ENCODE data around the gene RPAP3. TPM values are rescaled to one million over a fixed set of nuclear protein-coding genes. Genes with fewer than 3 reads are reported as not detected.

Gene RPAP3
- polyA plus RNA-seq, 1 donor (not counting 4 experiments of a cell fraction or from before 2014, with no cell fraction given): 22.9 TPM

GRCh38 chr12:47746073-47746472 lies 40.2 kb upstream of the RPAP3 start:
- no peak for FAIRE-seq
- H3K36me3 ChIP-seq (ENCODE audit: control insufficient read depth in 2 of 2, extremely low read depth in 1 of 2, insufficient read depth in 2 of 2, low read length in 2 of 2): peaks cover 8 to 23% of the 10 kb centered on the region in 2 experiments

GRCh38 chr12:47745485-47746041 lies 39.7 kb upstream of the RPAP3 start:
- H3K4me3 ChIP-seq (ENCODE audit: control insufficient read depth in 2 of 3, extremely low read depth in 1 of 3, insufficient read depth in 2 of 3, low read depth in 1 of 3, low read length in 3 of 3): no peak overlapping the region
- H3K27ac ChIP-seq (ENCODE audit: control insufficient read depth, insufficient read depth, low read length): no peak overlapping the region
- DNase-seq (ENCODE audit: low read depth, low spot score) (no peak), FAIRE-seq (no peak)
- no peaks in the 10 kb centered on the region for H3K9me3 ChIP-seq (ENCODE audit: control insufficient read depth, low read depth, low read length)
- dilution Hi-C loops (cut with MboI; ENCODE audit: extremely low pct_ligation_motif_present, low sequenced_read_pairs): no loop called here
- H4K20me1 ChIP-seq (ENCODE audit: control insufficient read depth, extremely low read depth, insufficient read depth, low read length): no peaks in the 10 kb centered on the region
- H3K4me1 ChIP-seq (ENCODE audit: control insufficient read depth, extremely low read depth, insufficient read depth, low read length): peaks cover 21% of the 10 kb centered on the region
- no peaks in the 10 kb centered on the region for H3K9me1 ChIP-seq (ENCODE audit: control insufficient read depth, extremely low read depth, insufficient read depth, low read length)
- H3K4me2 ChIP-seq (ENCODE audit: control insufficient read depth, extremely low read depth, insufficient read depth, low read depth, low read length): no peak overlapping the region
- H3K27me3 ChIP-seq (ENCODE audit: control insufficient read depth, extremely low read depth, insufficient read depth, low read length): no peaks in the 10 kb centered on the region
- no peak overlapping the region for H2AFZ ChIP-seq (ENCODE audit: control insufficient read depth, low read length)
- no peaks in the 10 kb centered on the region for H3K79me2 ChIP-seq (ENCODE audit: control insufficient read depth, insufficient read depth, low read length)
- peaks cover 8 to 23% of the 10 kb centered on the region in 2 experiments for H3K36me3 ChIP-seq (ENCODE audit: control insufficient read depth in 2 of 2, extremely low read depth in 1 of 2, insufficient read depth in 2 of 2, low read length in 2 of 2)
- TF ChIP-seq EZH2 (IDR thresholded peaks at IDR 0.05; ENCODE audit: low read length) (no peak), CTCF (optimal IDR thresholded peaks at IDR 0.05 in 1 of 3, IDR thresholded peaks at IDR 0.05 in 1 of 3, conservative IDR thresholded peaks at IDR 0.05 in 1 of 3; ENCODE audit: extremely low read depth in 1 of 3, insufficient read depth in 2 of 3, low read length in 3 of 3) (no peak)
- H3K9ac ChIP-seq (ENCODE audit: control insufficient read depth, extremely low read depth, insufficient read depth, low read length): no peak overlapping the region

More at GRCh38 chr12:47746073-47746472, 40.2 kb upstream of the RPAP3 start:
- no peak for TF ChIP-seq CTCF (optimal IDR thresholded peaks at IDR 0.05 in 1 of 3, IDR thresholded peaks at IDR 0.05 in 1 of 3, conservative IDR thresholded peaks at IDR 0.05 in 1 of 3; ENCODE audit: extremely low read depth in 1 of 3, insufficient read depth in 2 of 3, low read length in 3 of 3)
- TF ChIP-seq EZH2 (IDR thresholded peaks at IDR 0.05; ENCODE audit: low read length): no peak
- no peak overlapping the region for H2AFZ ChIP-seq (ENCODE audit: control insufficient read depth, low read length)
- H3K9me3 ChIP-seq (ENCODE audit: control insufficient read depth, low read depth, low read length): no peaks in the 10 kb centered on the region
- peaks cover 23% of the 10 kb centered on the region for H3K4me1 ChIP-seq (ENCODE audit: control insufficient read depth, extremely low read depth, insufficient read depth, low read length)
- no peak overlapping the region for H3K27ac ChIP-seq (ENCODE audit: control insufficient read depth, insufficient read depth, low read length)
- no peaks in the 10 kb centered on the region for H3K27me3 ChIP-seq (ENCODE audit: control insufficient read depth, extremely low read depth, insufficient read depth, low read length)
- H3K9ac ChIP-seq (ENCODE audit: control insufficient read depth, extremely low read depth, insufficient read depth, low read length): no peak overlapping the region
- H3K79me2 ChIP-seq (ENCODE audit: control insufficient read depth, insufficient read depth, low read length): no peaks in the 10 kb centered on the region
- no peak overlapping the region for H3K4me3 ChIP-seq (ENCODE audit: control insufficient read depth in 2 of 3, extremely low read depth in 1 of 3, insufficient read depth in 2 of 3, low read depth in 1 of 3, low read length in 3 of 3)
- no peak for DNase-seq (ENCODE audit: low read depth, low spot score)
- H3K9me1 ChIP-seq (ENCODE audit: control insufficient read depth, extremely low read depth, insufficient read depth, low read length): no peaks in the 10 kb centered on the region
- H4K20me1 ChIP-seq (ENCODE audit: control insufficient read depth, extremely low read depth, insufficient read depth, low read length): no peaks in the 10 kb centered on the region
- H3K4me2 ChIP-seq (ENCODE audit: control insufficient read depth, extremely low read depth, insufficient read depth, low read depth, low read length): no peak overlapping the region
- dilution Hi-C loops (cut with MboI; ENCODE audit: extremely low pct_ligation_motif_present, low sequenced_read_pairs): no loop called here

All from keratinocyte (primary cell).